H54 (cell line): Measurements from ENCODE around the gene MOSPD2.
A peak's percentile ranks its signal among the peaks of the same experiment; 100 is the strongest.

ENCODE experiments used
- DNase-seq: peaks from one replicate; pipeline ENCODE4 v3.0.0; 2011; ENCODE audit warnings: low spot score, mixed read lengths; ENCODE audit not compliant: insufficient read length
- FAIRE-seq: peaks from 3 replicates; lab custom pipeline; 2011; peaks lifted over from hg19 to GRCh38; lab: Jason Lieb, UNC
- POLR2A ChIP-seq: IDR thresholded peaks from 2 replicates; pipeline ENCODE4 v1.6.1; 2011; ENCODE audit warnings: low read depth, mild to moderate bottlenecking, low read length

MOSPD2 gene

DNA sequence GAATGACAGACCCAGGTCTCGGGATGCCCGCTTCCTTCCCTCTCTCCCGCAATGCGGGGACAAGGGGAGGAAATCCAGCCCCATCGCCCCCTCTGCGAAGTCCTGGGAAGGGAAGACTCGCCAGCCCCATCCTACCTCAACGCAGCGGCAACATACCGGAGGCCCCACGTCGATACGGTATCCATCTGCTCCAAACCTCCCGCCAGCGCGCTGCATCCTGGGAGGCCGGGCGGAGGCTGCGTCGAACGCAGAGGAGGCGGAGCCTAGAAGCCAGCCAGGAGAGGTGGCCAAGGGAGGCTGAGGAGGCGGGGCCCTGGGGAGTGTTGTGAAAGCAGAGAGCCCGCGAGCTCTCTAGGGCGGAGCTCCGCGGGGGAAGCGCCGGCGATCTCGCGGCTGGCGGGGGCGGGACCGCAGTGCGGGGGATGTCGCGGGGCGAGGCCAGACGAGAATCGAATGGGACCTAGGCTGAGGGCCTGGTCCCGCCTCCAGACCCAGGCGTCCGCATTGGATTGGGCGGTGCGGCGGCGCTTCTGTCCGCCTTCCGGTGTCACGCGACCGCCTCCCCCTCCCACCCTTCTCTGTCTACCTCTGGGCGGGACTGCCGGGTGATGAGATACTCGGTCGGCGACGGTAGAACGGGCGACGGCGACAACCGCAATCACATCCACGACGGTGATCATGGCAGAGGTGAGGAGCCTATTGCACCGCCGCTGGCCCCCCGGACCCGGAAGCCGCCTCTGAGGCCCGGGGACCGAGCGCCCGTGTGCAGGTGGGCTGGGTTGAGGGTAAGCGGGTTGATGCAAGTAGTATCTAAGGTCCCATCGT lies at the start of gene MOSPD2, which contains the start of gene FANCB:
Gene MOSPD2 (plus strand): TSS at position 571 of the 825 bp plus-strand sequence. CDS start 108 bp downstream, at position 679.
Gene FANCB (minus strand): TSS at position 219 of the 825 bp plus-strand sequence. CDS start 7,559 bp downstream, outside the sequence.
- FAIRE-seq (no peak), DNase-seq (peak; percentile 40)
- peak; percentile 73 for TF ChIP-seq POLR2A

DNA sequence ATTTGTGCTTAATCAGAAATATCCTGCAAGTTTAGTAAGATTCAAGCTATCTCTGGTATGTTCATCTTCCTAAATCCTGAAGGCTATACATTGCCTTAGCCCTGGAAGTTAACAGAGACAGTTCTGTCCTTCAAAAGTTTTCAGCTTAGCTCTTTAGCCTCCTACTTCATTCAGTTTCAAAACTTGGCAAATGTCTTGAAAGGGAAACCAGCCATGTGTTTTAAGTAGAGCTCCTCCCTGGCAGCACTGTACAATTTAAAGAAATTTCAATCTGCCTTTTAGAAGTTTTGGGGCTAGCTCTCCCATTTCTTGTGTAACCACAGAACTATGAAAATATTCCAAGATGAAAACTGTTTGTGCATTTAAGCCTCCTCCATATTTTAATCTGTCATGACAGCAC lies 47.4 kb upstream of the MOSPD2 start:
- no peak for TF ChIP-seq POLR2A
- no peak for FAIRE-seq
- no peak for DNase-seq

DNA sequence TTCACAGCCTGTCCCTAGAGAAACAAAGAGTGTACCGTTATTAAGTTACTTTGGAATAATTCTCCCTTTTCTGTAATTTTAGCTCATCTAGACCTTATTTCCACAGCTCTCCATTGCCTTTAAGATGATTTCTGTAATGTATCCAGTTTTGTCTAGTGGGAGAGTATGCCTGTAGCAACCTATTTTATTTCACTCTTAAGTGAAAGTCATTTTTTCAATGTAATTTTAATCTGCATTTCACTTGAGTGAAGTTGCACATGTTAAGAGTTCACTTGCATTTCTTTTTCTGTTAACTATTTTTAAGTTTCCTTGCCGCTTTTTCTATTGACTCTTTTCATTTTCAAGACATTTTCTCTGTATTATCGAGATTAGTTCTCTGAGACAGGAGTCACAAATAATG lies 46.9 kb upstream of the MOSPD2 start:
- no peak for TF ChIP-seq POLR2A
- DNase-seq: no peak
- FAIRE-seq: no peak

DNA sequence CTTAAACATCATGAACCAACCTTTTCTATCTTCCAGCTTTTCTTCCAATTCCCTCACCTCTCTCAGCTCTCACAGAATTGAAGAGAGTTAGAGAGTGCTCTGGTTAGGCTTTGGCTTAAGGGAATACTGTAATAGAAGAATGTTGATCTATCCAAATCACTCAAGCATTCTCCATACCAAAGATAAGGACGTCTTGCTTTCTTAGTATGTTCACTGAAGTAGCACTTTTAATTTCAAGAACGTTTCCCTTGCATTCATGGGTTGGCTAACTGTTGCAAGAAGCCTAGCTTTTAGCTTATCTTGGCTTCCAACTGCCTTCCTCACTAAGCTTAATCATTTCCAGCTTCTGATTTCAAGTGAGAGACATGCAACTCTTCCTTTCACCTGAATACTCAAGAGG lies 43.6 kb upstream of the MOSPD2 start:
- no peak for DNase-seq
- no peak for FAIRE-seq
- TF ChIP-seq POLR2A: no peak

DNA sequence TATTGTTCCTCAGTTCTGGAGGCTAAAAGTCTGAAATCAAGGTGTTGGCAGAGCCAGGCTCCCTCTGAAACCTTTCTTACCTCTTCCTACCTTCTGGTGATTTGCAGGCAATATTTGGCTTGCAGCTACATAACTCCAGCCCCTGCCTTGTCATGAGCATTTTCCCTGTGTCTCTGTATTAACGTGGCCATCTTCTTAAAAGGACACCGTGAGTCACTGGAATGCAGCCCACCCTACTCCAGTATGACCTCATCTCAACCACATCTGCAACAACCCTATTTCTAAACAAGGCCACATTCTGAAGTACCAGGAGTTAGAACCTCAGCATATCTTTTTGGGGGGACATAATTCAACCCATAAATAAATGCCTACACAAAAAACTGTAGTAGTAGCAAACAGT lies 41.1 kb upstream of the MOSPD2 start:
- no peak for TF ChIP-seq POLR2A
- FAIRE-seq: no peak
- DNase-seq: no peak

DNA sequence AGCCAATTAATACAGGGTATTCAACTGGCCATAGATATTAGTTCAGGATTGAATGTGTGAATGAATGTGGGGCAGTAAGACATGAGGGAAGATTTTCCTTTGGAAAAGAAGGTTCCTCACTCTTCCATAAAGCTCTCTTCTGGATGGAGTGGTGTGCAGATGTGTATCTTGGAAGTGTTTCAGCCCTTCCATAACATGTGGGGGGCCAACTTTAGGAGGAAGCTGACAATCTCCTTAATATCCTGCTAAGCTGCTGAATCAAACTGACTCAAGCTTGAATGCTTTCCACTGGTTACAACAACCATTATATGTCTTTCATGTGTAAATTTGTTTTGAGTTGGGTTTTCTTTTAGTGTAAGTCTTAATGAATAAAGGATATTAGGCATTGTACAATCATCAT lies 40.6 kb upstream of the MOSPD2 start:
- DNase-seq (no peak), FAIRE-seq (no peak)
- no peak for TF ChIP-seq POLR2A

DNA sequence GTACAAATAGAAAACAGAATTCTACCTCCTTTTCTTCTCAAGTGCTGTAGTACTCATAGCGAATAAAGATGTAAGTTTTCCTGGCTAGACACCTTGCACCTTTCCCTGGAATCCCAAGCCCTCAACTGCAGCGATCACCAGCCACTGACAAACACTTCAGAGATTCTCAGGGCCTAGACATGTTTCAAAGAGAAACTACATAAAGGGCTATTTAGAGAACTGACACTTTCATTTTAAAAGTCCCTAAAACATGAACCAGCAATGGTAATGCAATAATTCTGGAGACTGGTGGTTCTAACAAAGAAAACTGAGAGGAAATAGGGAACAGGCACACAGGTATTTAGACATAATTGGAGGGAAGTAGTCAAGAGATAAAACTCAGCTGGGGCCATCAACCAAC lies 36.1 kb upstream of the MOSPD2 start:
- no peak for TF ChIP-seq POLR2A
- FAIRE-seq (no peak), DNase-seq (no peak)

DNA sequence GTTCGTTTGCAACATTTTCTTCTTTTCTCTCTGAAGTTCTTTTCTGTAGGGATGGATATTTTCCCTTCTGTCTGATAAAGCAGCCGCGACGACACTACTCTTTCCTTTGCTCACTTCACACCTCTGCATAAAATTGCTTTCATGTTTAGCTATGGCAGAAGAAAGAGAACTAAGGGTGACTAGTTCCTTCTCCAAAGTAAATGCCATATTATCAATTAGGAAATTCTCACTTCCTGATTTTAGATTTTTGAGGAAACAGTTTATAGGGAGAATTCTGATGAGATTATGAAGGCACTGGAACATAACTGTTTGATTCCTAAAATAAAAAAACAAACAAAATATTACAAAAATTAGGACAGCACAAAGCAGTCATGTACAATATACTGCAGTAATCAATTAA lies 29.6 kb upstream of the MOSPD2 start:
- DNase-seq: no peak
- FAIRE-seq: no peak
- no peak for TF ChIP-seq POLR2A

DNA sequence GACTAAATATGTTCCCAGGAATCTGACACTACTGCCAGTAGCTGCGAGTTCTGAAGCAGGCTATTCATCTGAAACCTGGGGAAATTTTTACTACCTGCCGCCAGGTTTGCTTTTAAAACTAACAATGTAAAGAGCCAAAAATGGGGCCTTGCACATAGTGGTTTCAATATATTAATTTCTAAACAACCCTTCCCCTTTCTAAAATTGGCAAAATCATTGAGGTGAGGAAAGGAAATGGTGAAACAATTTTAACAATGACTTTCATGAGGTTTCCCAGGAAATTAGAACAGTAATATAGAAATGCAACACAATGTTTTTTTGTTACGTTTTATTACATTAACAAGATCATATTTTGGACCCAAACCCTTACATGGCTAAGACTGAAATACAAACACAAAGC lies 21.7 kb upstream of the MOSPD2 start:
- DNase-seq (no peak), FAIRE-seq (no peak)
- no peak for TF ChIP-seq POLR2A

DNA sequence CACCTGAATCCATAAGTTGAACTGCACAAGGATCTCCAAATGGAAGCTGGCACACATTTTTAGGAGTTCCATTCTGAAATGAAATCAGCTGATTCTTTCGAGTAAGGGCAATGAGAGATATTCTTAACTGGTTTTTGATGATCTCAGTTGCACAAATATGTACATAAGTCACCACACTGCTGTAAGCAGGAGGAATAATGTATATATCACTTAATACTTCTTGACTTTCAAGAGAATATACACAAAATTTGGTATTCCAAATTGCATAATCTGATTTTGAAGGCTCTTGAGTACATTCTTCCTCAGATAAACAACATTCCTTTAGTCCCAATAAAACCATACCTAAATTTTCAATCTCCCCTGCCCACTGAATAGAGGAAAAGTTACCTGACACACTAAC lies 8.6 kb upstream of the MOSPD2 start:
- no peak for TF ChIP-seq POLR2A
- no peak for FAIRE-seq
- DNase-seq: no peak

DNA sequence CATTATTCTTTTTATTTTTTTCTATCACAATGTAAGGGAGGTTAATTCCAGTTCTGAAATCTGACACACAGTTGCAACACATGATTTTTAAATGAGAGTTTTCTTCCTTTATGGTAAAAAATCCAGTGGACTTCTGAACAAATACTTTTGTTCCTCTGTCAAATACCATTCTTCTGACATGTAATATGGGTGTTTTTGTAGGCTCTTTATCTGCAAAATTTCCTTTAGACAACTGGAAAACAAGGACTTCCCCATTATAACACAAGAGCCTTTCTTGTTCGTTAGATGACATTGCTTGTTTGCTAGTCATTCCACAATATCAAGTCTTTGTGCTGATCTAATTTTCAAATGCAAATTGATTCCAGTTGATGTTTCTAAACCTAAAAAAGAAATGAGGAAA lies 8.0 kb upstream of the MOSPD2 start:
- TF ChIP-seq POLR2A: no peak
- no peak for DNase-seq
- no peak for FAIRE-seq

DNA sequence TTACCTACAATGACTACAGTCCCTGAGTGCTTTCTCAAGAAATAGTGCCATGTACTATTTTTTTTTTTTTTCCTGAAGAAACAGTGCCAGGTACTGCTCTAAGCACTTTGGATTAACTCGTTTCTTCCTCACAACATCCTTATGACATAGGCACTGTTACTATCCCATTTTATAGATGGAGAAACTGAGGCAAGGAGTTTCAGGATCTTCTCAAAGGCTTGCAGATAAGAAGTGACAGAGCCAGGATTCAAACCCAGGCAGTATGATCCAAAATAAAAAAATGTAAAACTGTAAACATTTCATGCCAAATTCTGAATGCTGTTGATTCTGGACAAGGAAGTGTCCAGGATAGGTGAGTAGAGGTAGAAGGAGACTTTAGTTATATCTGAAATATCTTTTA lies 1.5 kb upstream of the MOSPD2 start:
- DNase-seq (no peak), FAIRE-seq (no peak)
- no peak for TF ChIP-seq POLR2A

DNA sequence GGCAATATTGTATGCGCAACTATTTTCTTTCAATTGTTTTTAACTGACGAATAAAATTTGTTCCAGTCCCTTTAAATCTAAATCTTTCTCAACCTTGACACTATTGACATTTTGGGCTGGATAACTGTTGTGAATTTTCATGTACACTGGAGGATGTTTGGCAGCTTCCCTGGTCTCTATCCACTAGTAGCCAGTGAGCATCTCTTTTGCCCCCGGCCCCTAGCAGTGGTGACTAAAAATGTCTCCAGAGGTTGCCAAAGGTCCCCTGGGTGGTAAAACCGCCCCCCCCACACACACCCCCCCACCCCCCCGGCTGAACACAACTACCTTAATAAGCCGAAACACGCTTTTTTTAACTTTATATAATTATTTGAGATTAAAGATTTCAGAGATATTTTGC lies 866 bp upstream of the MOSPD2 start:
- no peak for TF ChIP-seq POLR2A
- FAIRE-seq (no peak), DNase-seq (no peak)

DNA sequence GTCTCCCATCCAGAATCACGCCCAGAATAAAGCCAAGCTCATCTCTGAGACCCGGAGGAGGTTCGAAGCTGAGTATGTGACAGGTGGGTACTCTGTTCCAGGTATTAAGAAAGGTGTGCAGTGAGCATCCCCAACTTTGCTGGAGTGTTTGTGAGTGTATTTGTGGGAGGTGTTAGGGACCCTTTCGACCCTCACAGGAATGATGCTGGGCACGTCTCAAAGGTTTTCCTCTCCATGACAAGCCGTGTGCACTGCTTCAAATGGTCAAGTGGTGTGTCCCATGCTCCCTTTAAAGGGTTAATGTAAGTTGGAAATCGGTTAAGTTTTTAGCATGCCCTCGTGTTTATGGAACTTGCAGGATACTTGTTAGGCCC lies 442 bp downstream of the MOSPD2 start:
- FAIRE-seq: no peak
- TF ChIP-seq POLR2A: no peak
- no peak for DNase-seq

DNA sequence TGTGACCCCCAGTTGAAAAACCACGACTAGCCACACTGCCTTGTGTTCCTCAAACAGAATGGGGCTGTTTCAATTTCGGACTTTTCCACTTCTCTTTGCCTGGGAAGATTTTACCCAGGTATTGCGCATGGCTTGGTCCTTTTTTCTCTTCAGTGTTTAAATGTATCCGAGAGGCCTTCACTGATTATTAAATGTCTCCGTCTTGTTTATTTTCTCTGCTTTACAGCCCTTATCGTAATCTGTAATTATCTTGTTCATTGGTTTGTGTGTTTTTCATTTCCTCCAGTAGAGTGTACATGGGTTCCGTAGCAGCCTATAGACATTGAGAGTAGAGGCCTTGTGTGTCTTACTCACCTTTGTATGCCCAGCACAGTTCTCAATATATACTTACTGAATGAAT lies 2.4 kb downstream of the MOSPD2 start:
- FAIRE-seq: no peak
- no peak for DNase-seq
- no peak for TF ChIP-seq POLR2A

DNA sequence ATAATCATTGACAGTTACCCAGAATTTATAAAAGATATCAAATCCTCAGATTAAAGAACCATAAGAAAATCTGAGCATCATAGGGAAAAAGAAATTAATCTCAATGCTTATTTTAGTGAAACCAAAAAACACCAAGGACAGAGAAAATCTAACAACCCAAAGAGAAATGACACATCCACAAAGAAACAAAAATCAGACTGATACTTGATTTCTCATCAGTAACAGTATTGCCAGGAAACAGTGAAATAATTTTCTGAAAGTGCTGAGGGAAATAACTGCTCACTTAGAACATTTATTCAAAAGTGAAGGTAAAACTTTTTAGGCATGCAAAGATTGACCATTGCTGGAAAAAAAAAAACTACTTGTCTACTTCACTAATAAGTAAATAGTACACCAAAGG lies 10.6 kb downstream of the MOSPD2 start:
- TF ChIP-seq POLR2A: no peak
- no peak for DNase-seq
- FAIRE-seq: no peak
